Osteocyte (in vitro differentiated cells): ENCODE results near the gene BRICD5. TPM values are rescaled to one million over a fixed set of nuclear protein-coding genes. Genes with fewer than 3 reads are reported as not detected.

ENCODE experiments used
- DNase-seq: peaks from one replicate; pipeline ENCODE4 v3.0.0; 2021; ENCODE audit warnings: mixed read lengths; ENCODE audit not compliant: unreplicated experiment; ENCODE audit errors: extremely low spot score
- H3K27ac Mint-ChIP-seq: one replicate; pipeline ENCODE4 v1.8.0; 2021; ENCODE audit warnings: mild to moderate bottlenecking, mixed read lengths; ENCODE audit not compliant: unreplicated experiment
- H3K27me3 Mint-ChIP-seq: one replicate; pipeline ENCODE4 v1.8.0; 2021; ENCODE audit warnings: mixed read lengths; ENCODE audit not compliant: unreplicated experiment
- H3K36me3 Mint-ChIP-seq: one replicate; pipeline ENCODE4 v1.8.0; 2021; ENCODE audit warnings: mixed read lengths; ENCODE audit not compliant: unreplicated experiment
- H3K4me1 Mint-ChIP-seq: one replicate; pipeline ENCODE4 v1.8.0; 2021; ENCODE audit warnings: mixed read lengths; ENCODE audit not compliant: unreplicated experiment
- H3K4me3 Mint-ChIP-seq: one replicate; pipeline ENCODE4 v1.8.0; 2021; ENCODE audit warnings: mild to moderate bottlenecking, moderate library complexity, mixed read lengths; ENCODE audit not compliant: unreplicated experiment
- H3K9me3 Mint-ChIP-seq: one replicate; pipeline ENCODE4 v1.8.0; 2021; ENCODE audit warnings: mixed read lengths; ENCODE audit not compliant: unreplicated experiment
- total RNA-seq: library from RNA; stranded (reverse); gene quantifications from 2 replicates; pipeline ENCODE4 v1.2.1, GENCODE V29; 2021
- TF ChIP-seq, protein P1 (sequence below): fragments of 200-600 bp; sonication (generic); IDR thresholded peaks from 2 replicates; pipeline ENCODE4 v1.5.0; 2021; ENCODE audit warnings: antibody characterized with exemption, mild to moderate bottlenecking, moderate library complexity

BRICD5 gene
- total RNA-seq, 1 donor from 2014 or later = 6.6 TPM

DNA sequence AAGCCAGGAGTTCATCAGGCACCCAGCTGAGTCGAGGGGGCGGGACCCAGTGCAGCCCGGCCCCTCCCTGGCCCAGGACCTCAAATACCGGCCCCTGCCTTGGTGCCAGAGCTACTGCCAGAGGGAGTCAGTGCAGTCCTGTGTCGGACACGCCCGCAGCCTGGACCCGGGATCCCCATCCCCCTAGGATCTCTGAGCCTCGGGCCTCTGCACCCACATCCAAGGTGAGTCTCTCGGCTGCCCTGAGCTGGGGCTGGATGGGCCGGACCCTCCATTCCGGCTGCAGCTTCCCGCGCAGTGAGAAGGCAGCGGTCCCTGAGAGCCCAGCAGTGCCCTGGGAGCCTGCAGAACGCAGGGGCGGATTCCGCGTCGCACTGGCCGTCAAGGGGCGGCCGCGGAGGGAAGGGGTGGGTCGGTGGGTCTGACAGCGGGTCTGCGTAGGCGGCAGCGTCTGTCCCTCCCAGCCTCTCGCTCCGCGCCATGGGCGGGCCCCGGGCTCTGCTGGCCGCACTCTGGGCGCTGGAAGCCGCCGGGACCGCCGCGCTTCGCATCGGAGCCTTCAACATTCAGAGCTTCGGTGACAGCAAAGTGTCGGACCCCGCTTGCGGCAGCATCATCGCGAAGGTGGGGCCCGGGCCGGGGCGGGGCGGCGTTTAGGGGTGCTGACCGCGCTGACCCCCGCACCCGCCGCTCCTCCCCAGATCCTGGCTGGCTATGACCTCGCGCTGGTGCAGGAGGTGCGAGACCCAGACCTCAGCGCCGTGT lies 25.9 kb upstream of the BRICD5 start, which contains the start of gene DNASE1L2:
Gene DNASE1L2, plus strand, starts transcription at position 108 of the 765 bp plus-strand sequence. Its CDS starts 373 bp downstream, at position 481.
- no peak within 1 kb of the TSS for H3K27ac Mint-ChIP-seq
- H3K4me3 Mint-ChIP-seq = no peak within 1 kb of the TSS
- DNase-seq = no peak
- TF ChIP-seq, protein P1, sequence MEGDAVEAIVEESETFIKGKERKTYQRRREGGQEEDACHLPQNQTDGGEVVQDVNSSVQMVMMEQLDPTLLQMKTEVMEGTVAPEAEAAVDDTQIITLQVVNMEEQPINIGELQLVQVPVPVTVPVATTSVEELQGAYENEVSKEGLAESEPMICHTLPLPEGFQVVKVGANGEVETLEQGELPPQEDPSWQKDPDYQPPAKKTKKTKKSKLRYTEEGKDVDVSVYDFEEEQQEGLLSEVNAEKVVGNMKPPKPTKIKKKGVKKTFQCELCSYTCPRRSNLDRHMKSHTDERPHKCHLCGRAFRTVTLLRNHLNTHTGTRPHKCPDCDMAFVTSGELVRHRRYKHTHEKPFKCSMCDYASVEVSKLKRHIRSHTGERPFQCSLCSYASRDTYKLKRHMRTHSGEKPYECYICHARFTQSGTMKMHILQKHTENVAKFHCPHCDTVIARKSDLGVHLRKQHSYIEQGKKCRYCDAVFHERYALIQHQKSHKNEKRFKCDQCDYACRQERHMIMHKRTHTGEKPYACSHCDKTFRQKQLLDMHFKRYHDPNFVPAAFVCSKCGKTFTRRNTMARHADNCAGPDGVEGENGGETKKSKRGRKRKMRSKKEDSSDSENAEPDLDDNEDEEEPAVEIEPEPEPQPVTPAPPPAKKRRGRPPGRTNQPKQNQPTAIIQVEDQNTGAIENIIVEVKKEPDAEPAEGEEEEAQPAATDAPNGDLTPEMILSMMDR = no peak
- no peaks in the 10 kb centered on the region for H3K9me3 Mint-ChIP-seq
- H3K27me3 Mint-ChIP-seq = no peaks in the 10 kb centered on the region
- H3K4me1 Mint-ChIP-seq = peaks cover 2% of the 10 kb centered on the region
- peaks cover 3% of the 10 kb centered on the region for H3K36me3 Mint-ChIP-seq

DNA sequence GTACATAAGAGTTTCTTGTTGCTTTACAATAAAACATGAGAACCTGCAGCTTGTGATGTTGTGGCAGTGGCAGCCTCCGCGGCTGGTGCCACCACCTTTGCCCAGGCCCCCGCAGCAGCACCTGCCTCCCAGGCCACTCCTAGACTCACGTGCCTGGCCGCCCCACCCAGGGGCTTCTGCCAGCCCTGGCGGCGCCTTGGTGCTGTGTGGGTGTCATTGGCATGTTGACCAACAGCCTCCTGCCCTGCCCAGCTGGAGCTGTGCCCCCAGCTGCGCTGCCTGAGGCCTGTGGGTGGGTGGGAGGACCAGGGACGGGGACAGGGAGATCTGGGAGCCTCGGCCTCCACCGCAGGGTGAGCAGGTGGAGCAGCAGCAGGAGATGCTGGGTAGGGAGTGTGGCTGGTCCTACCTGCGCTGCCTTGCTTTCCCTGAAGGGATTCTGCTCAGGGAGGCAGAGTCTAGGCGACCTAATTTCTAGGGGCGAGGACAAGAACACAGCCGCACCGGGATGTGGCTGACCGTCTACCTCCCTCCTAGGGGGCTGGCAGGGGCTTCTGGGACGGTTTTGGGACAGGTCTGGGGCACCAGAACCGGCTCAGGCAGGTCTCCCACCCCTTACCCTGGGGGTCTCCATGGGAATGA lies 25.2 kb upstream of the BRICD5 start:
- Mint-ChIP-seq H3K4me3 (no peak overlapping the region), H3K36me3 (peaks cover 3% of the 10 kb centered on the region), H3K9me3 (no peaks in the 10 kb centered on the region), H3K4me1 (peaks cover 2% of the 10 kb centered on the region), H3K27ac (no peak overlapping the region), H3K27me3 (no peaks in the 10 kb centered on the region)
- TF ChIP-seq, protein P1 = no peak
- no peak for DNase-seq

GRCh38 chr16:2235234-2235651 lies 24.6 kb upstream of the BRICD5 start:
- TF ChIP-seq, protein P1 = no peak
- Mint-ChIP-seq H3K4me1 (peaks cover 2% of the 10 kb centered on the region), H3K27me3 (no peaks in the 10 kb centered on the region), H3K27ac (no peak overlapping the region), H3K9me3 (no peaks in the 10 kb centered on the region), H3K36me3 (peaks cover 3% of the 10 kb centered on the region), H3K4me3 (no peak overlapping the region)
- no peak for DNase-seq

DNA sequence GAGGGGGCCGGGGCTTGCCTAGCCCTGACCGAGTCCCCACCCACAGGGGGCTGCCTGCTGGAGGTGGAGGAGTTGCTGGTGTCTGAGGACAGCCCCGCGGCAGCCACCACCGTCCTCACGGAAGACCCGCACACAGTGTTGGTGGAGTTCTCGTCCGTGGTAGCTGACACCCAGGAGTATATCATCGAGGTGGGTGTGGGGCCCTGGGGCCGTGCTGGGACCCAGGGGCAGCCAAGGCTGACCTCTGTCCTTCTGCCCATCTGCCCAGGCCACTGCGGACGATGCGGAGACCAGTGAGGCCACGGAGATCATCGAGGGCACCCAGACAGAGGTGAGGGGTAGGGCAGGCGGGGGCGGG lies 24.1 kb upstream of the BRICD5 start:
- Mint-ChIP-seq H3K4me1 (peaks cover 2% of the 10 kb centered on the region), H3K27ac (no peak overlapping the region), H3K36me3 (peaks cover 6% of the 10 kb centered on the region), H3K27me3 (no peaks in the 10 kb centered on the region), H3K4me3 (no peak overlapping the region), H3K9me3 (no peaks in the 10 kb centered on the region)
- TF ChIP-seq, protein P1 = no peak
- DNase-seq = no peak
